ENCODE measurements around the gene NRARP. TPM values are rescaled to one million over a fixed set of nuclear protein-coding genes. Genes with fewer than 3 reads are reported as not detected.

Gene NRARP
- polyA plus RNA-seq, 3 donors = 15.4 TPM; not detected in 2

DNA sequence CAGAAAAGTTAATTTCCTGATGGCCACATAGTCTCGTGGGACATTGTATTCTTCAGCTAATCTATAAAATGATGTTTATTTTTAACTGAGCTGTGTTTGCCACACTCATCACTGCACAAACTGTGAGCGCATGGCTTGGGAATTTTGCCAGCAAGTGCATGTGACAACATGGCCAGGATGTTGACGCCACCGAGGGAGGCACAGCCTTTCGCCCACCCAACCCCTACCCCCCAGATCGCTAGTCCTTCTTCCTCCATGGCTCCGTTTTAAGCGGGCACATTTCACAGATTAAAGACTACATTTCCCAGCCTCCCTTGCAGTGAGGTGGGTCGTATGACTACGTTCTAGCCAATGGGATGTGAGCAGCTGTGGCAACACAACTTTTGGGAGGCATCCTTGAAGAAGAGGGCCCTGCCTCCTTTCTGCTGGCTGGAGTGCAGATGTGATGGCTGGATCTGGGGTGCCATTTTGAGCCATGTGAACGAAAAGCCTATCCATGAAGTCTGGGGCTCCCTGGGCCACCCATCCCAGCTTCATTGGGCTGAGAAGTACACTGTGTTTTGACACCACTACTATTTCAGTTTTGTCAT lies 7.9 kb downstream of the NRARP start:
- H3K27me3 ChIP-seq (ENCODE audit: control insufficient read depth in 2 of 2, insufficient read depth in 2 of 2, low read length in 2 of 2) = peaks cover 25 to 56% of the 10 kb centered on the region in 2 donors

DNA sequence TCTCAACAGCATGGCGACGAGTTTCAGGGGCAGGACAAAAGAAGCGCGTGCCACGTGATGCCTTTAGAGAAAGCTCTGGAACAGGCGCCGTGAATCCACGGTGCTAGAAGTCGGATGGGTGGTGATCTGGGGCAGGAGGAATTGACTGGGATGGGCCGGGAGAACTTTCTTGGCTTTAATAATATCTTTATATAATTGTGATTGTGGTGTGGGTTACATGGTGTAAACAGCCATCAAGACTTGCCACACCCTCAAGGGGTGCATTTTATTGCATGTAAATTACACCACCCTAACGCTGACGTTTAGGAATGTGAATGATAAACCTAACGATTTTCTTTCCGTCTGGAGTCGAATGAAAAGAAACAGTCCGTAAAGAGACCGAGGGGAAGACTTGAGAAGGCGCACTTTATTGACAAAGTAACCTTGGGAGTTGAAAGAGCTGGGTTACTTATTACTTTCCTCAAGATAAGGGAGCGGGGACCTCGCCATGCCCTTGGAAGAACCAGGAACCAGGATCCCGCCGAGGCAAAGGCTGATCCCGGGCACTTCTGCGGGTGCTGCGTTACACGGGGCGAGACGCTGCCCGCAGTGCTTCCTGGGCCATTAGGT lies 8.5 kb downstream of the NRARP start:
- peaks cover 6 to 8% of the 10 kb centered on the region in 2 donors for H3K4me1 ChIP-seq (ENCODE audit: control insufficient read depth in 1 of 2, insufficient read depth in 2 of 2, low read length in 2 of 2)
- H3K4me2 ChIP-seq (replicated peaks; ENCODE audit: extremely low read depth, low read length, poor library complexity, severe bottlenecking) = no peak overlapping the region
- H3K4me3 Mint-ChIP-seq = peak overlapping the region in 1 of 2 donors; percentile 87

More for the DNA sequence above, 7.9 kb downstream of the NRARP start:
- Histone ChIP-seq H3K36me3 (replicated peaks in 1 of 2; ENCODE audit: control insufficient read depth in 1 of 2, insufficient read depth in 2 of 2, low read length in 2 of 2) (no peaks in the 10 kb centered on the region), H4K20me1 (ENCODE audit: insufficient read depth, low read length) (no peaks in the 10 kb centered on the region), H3K4me1 (ENCODE audit: control insufficient read depth in 1 of 2, insufficient read depth in 2 of 2, low read length in 2 of 2) (peaks cover 6 to 8% of the 10 kb centered on the region in 2 donors), H3K9me3 (replicated peaks in 1 of 2; ENCODE audit: control insufficient read depth in 1 of 2, insufficient read depth in 1 of 2, low read length in 2 of 2) (peaks cover 13 to 14% of the 10 kb centered on the region in 2 donors), H3K4me3 (replicated peaks in 1 of 3; ENCODE audit: low read depth in 2 of 3, low read length in 3 of 3) (no peak overlapping the region), H3K79me2 (ENCODE audit: insufficient read depth, low read length) (no peaks in the 10 kb centered on the region), H2AFZ (ENCODE audit: insufficient read depth, low read depth, low read length, poor library complexity, severe bottlenecking) (no peak overlapping the region), H3K27ac (ENCODE audit: low read depth in 1 of 2, low read length in 2 of 2) (no peak overlapping the region), H3K4me2 (replicated peaks; ENCODE audit: extremely low read depth, low read length, poor library complexity, severe bottlenecking) (no peak overlapping the region), H3K9ac (ENCODE audit: insufficient read depth, low read length, poor library complexity, severe bottlenecking) (no peak overlapping the region)
- WGBS (ENCODE audit: insufficient coverage) = 17% methylated on average over 7 of the region's 11 CpGs
- TF ChIP-seq, protein P1, sequence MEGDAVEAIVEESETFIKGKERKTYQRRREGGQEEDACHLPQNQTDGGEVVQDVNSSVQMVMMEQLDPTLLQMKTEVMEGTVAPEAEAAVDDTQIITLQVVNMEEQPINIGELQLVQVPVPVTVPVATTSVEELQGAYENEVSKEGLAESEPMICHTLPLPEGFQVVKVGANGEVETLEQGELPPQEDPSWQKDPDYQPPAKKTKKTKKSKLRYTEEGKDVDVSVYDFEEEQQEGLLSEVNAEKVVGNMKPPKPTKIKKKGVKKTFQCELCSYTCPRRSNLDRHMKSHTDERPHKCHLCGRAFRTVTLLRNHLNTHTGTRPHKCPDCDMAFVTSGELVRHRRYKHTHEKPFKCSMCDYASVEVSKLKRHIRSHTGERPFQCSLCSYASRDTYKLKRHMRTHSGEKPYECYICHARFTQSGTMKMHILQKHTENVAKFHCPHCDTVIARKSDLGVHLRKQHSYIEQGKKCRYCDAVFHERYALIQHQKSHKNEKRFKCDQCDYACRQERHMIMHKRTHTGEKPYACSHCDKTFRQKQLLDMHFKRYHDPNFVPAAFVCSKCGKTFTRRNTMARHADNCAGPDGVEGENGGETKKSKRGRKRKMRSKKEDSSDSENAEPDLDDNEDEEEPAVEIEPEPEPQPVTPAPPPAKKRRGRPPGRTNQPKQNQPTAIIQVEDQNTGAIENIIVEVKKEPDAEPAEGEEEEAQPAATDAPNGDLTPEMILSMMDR (IDR thresholded peaks at IDR 0.05) = no peak
- peaks cover 0 to 9% of the 10 kb centered on the region in 2 donors for H3K36me3 Mint-ChIP-seq
- H3K27me3 Mint-ChIP-seq (ENCODE audit: low read depth in 3 of 3) = peaks cover 59 to 64% (median 62%) of the 10 kb centered on the region in 3 donors
- H3K9me3 Mint-ChIP-seq = peaks cover 5 to 23% (median 15%) of the 10 kb centered on the region in 7 donors
- H3K4me3 Mint-ChIP-seq = peak overlapping the region in 1 of 2 donors; percentile 87
- DNase-seq = peak; percentile 31 to 40 (median 37)
- no peak overlapping the region for H3K27ac Mint-ChIP-seq
- peaks cover 10% of the 10 kb centered on the region for H3K4me1 Mint-ChIP-seq
- intact Hi-C loops (cut with micrococcal nuclease) = loop anchor here (2.0 to 10.0 kb wide), 3 partner anchors 113 to 231 kb away; partner anchors contain the start of gene ENTPD8 (in 1 of the 2)

More for the DNA sequence above, 8.5 kb downstream of the NRARP start:
- intact Hi-C loops (cut with micrococcal nuclease) = loop anchor here (2.0 to 10.0 kb wide), 3 partner anchors 113 to 231 kb away; partner anchors contain the start of gene ENTPD8 (in 1 of the 2)
- no peaks in the 10 kb centered on the region for H4K20me1 ChIP-seq (ENCODE audit: insufficient read depth, low read length)
- no peaks in the 10 kb centered on the region for H3K79me2 ChIP-seq (ENCODE audit: insufficient read depth, low read length)
- H3K4me3 ChIP-seq (replicated peaks in 1 of 3; ENCODE audit: low read depth in 2 of 3, low read length in 3 of 3) = no peak overlapping the region
- peaks cover 5 to 23% (median 15%) of the 10 kb centered on the region in 7 donors for H3K9me3 Mint-ChIP-seq
- H3K27me3 Mint-ChIP-seq (ENCODE audit: low read depth in 3 of 3) = peaks cover 53 to 58% (median 58%) of the 10 kb centered on the region in 3 donors
- no peak overlapping the region for H3K9ac ChIP-seq (ENCODE audit: insufficient read depth, low read length, poor library complexity, severe bottlenecking)
- H2AFZ ChIP-seq (ENCODE audit: insufficient read depth, low read depth, low read length, poor library complexity, severe bottlenecking) = no peak overlapping the region
- WGBS (ENCODE audit: insufficient coverage) = 99% methylated on average over 13 of the region's 29 CpGs
- TF ChIP-seq, protein P1 (IDR thresholded peaks at IDR 0.05) = no peak
- H3K27ac Mint-ChIP-seq = peak overlapping the region in 1 of 7 donors; percentile 21
- no peak for DNase-seq
- H3K9me3 ChIP-seq (replicated peaks in 1 of 2; ENCODE audit: control insufficient read depth in 1 of 2, insufficient read depth in 1 of 2, low read length in 2 of 2) = peaks cover 11 to 13% of the 10 kb centered on the region in 2 donors
- H3K36me3 Mint-ChIP-seq = peaks cover 0 to 9% of the 10 kb centered on the region in 2 donors
- H3K27me3 ChIP-seq (ENCODE audit: control insufficient read depth in 2 of 2, insufficient read depth in 2 of 2, low read length in 2 of 2) = peaks cover 25 to 50% of the 10 kb centered on the region in 2 donors
- H3K36me3 ChIP-seq (replicated peaks in 1 of 2; ENCODE audit: control insufficient read depth in 1 of 2, insufficient read depth in 2 of 2, low read length in 2 of 2) = no peaks in the 10 kb centered on the region
- H3K27ac ChIP-seq (ENCODE audit: low read depth in 1 of 2, low read length in 2 of 2) = no peak overlapping the region
- peaks cover 10% of the 10 kb centered on the region for H3K4me1 Mint-ChIP-seq
